Activated CD4-positive, alpha-beta T cell treated with anti-CD3 and anti-CD28 coated beads, Interleukin-2, amount 50 U/mL, for 16 hours (primary cell): ENCODE measurements around the gene TOGARAM2.
"Not testable (repeated sequence)": the region's sequence is repeated elsewhere in the genome, so short reads cannot be mapped to it uniquely, and the experiment has no call there.

Experiments used
- DNase-seq: peaks from one replicate; pipeline ENCODE4 v3.0.0-alpha.2; 2020

Gene TOGARAM2

DNA sequence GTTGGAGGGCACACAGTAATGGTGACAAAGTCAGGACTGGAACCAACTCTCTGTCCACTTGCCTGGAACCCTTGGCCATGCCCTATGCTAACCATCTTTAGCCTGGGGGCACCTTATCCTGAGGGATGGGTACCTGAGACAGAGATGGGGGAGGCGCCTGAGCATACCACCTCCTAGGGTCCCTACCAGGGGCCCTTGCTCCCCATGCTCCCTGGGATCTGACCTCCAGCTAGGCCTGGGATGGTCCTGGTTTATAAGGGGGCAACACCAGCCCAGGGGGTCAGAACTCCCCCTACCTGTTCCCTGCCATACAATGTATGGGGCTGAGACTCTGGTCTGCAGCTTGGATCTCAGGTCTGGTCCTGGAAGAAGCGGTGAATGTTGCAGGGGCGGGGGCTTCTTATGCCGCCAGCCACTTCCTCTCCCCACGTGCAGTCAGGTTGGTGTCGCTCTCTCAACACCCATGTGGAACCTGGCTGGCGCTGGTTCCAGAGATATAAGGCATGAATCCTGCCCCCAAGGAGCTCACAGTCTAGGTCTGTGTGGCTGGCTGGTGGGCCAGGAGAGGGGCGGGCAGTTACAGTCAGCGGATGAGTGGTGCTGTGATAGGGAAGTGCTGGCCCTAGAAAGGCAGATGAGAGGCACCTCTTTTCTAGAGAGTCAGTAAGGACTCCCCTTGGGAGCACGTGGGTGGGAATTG lies 3.8 kb upstream of the TOGARAM2 start:
- DNase-seq = no peak

DNA sequence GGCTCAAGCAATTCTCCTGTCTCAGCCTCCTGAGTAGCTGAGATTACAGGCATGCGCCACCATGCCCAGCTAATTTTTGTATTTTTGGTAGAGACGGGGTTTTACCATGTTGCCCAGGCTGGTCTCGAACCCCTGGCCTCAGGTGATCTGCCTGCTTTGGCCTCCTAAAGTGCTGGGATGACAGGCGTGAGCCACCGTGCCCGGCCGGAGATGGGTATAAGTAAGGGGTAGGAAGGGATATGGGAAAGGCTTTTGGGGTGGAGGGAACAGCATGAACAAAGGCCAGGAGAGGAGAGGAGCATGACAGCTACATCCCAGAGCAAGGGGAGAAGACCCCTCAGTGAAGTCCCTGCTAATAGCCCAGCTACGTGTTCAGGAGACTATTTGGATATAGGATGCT lies 3.1 kb upstream of the TOGARAM2 start:
- DNase-seq = not testable (repeated sequence)

GRCh38 chr2:28978606-28979005 lies 2.5 kb upstream of the TOGARAM2 start:
- no peak for DNase-seq

DNA sequence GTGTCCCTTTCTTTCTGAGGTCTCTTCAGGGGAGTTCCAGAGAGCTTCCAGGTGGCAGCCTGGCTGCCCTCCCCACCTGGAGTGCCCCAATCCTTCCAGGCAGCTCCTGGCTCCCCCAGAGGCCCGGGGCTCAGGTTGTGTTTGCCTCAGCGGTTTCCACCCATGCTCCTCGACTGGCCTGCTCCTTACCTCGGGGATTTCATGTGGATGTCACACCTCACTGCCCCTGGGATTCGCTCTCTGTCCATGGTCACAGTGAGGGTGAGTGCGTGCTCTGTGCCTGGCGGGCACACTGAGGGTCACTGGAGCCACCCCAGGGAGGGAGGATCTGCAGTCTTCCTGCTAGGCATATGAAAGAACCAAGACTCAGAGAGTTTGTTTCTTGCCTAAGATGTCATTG lies 2.1 kb upstream of the TOGARAM2 start:
- no peak for DNase-seq

- no peak for DNase-seq
Observed at GRCh38 chr2:28979576-28980366, 1.3 kb upstream of the TOGARAM2 start.

DNA sequence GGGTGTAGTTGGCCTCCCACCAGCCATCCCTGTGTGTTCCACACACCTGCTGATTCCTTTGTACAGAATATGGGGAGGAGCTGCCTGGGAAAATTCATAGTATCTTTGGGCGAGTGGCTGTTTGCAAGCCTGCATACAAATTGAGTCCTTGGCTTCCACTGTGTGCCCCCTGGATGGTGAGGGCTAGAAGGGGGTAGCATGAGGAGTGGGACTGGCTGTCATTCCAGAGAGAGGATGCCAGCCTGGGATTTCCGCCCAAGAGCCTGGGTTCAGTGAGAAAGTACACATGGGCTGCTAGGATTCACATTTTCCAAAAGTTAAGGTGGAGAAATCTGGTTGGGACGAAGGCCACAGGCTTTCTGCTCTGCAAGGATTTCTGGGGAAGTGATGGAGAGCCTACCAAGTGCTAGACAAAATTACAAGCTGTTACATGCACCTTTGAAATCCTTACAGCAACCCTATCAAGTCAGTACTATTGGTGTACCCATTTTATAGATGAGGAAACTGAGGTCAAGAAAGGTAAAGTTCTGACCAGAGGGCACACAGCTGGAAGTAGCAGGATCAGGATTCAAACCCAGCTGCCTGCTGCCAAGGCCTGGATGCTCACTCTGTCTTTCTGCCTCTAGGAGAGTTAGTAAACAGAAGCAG lies 606 bp upstream of the TOGARAM2 start:
- DNase-seq = no peak

DNA sequence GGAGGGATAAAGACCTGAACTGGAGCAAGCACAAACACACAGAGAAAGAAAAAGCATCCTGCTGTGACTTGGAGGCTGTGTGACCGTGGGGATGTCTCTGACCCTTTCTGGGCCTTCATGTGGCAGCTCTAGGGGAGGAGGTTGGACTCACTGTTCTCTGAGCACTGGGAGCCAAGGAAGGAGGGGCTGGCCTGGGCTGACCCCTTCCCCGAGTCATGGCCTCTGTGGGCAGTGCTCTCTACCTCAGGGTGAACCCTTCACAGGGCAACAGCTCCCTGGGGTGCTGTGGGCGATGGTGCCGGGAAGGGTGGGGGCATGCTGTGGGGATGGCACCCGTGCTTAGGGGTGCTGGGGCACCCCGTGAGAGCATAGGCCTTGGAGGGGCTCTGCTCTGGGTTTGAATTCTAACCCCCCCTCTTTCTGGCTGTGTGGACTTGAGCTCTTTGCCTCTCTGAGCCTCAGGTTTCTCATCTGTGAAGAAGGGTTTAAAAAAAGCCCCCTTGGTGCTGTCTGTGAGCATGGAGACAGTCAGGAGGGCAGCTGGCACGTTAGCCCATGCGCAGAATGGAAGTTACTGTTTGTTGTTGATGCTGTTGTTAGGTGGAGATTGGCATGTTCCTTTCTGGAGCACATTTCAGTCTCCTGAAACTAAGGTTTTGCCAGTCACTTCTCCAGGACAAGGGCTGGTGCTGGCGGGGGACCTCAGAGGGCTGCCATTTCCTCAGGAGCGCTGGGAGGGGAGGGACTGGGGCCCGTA lies 700 bp downstream of the TOGARAM2 start:
- DNase-seq = no peak

DNA sequence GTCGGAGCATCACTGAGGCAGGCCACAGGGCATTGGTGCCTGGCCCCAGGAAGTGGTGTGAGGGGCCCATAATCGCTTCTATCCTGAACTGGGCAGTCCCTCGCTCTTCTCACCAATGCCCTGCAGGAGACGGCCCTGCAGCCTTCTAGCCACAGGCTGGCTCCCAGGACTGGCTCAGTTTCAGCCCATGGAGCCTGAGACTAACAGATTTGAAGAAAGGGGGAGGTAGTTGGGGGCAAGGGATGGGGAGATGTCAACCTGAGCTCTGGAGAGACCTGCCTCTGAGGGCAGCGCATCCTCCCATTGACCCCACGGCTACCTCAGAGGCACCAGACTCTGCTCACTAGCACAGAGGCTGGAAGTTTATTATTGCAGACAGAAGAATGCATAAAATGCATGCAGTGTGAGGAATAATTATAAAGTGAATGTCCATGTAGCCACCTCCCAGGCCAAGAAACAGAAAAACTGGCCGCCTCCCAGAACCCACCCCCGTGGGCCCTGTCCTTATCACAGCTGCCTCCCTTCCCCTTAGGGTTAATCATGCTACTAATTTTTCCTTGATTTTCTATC lies 1.4 kb downstream of the TOGARAM2 start:
- no peak for DNase-seq

GRCh38 chr2:28986429-28986828 lies 5.3 kb downstream of the TOGARAM2 start:
- no peak for DNase-seq

GRCh38 chr2:28989973-28990372 lies 8.9 kb downstream of the TOGARAM2 start:
- no peak for DNase-seq

- no peak for DNase-seq
Observed at GRCh38 chr2:28990445-28990844, 9.3 kb downstream of the TOGARAM2 start.

DNA sequence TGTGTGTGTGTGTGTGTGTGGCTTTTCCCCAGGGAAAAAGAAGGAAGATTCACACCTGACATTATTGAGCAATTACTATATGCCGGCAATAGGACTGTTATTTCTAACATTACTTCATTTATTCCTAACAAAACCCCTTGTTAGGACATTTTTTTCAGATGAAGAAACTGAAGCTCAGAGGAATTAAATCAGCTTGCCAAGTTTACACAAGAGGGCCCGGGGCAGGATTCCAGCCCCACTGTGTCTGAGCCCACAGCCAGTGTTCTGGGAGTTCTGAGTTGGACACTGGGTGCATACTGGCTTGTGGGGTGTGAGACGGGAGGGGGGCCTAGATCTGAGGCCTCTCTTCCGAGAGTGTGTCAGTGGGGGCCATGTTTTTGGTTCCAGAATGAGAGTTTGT lies 9.9 kb downstream of the TOGARAM2 start:
- no peak for DNase-seq

- DNase-seq = no peak
Observed at GRCh38 chr2:28991460-28991859, 10.4 kb downstream of the TOGARAM2 start.

DNA sequence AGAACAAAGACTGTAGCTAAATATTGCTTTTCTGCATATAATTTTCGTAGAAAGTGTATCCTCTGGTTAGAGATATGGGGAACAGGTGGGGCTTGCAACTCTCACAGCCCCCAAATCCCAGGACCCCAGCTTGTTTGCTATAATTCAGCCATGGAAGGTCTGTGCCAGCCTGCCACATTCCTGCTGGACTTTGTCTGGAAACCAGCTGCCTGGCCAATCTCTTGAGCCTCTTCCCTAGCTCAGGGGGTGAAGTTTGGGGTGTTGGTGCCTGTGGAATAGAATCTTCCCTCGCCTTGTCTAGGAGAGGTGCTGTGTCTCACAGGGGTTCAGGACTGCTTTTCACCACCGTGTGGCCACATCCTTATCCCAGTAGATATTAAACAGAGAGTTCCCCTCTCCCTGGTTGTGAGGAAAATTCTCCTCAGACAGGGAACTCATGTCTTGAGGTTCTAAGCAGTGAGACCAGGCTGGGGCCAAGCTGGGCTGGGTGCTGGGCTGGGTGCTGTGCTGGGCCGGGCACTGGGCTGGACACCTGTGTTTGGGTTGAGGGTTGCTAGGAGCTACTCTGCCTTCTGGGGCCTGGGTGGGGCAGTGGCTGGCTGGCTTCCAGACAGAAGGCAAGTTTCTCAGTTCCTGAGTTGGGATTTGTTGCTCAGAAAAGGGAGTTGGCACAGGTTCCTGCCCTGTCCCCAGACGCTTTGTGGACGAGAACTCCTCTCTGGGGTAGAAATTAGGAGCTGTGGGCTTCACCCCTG lies 12.3 kb downstream of the TOGARAM2 start:
- DNase-seq = no peak

- no peak for DNase-seq
Observed at GRCh38 chr2:28994074-28994473, 13.0 kb downstream of the TOGARAM2 start.

DNA sequence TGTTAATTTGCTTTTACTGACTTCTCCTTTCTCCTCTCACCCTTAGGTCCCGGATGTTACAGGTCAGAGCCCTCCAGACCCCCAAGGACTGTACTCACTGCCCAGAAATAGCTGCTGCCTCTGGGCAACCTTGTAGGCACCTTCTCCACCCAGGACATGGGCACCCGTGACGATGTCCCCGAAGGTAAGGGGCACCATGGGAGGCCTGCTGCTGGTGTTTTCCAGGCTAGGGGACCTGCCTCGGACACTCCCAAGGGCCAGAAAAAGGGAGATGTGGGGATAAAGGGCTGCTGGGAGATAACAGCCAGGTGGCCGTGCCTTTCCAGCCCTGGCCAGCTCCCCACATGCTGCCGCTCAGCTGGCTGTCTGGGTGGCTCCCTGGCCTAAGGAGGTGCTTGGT lies 13.6 kb downstream of the TOGARAM2 start:
- no peak for DNase-seq

DNA sequence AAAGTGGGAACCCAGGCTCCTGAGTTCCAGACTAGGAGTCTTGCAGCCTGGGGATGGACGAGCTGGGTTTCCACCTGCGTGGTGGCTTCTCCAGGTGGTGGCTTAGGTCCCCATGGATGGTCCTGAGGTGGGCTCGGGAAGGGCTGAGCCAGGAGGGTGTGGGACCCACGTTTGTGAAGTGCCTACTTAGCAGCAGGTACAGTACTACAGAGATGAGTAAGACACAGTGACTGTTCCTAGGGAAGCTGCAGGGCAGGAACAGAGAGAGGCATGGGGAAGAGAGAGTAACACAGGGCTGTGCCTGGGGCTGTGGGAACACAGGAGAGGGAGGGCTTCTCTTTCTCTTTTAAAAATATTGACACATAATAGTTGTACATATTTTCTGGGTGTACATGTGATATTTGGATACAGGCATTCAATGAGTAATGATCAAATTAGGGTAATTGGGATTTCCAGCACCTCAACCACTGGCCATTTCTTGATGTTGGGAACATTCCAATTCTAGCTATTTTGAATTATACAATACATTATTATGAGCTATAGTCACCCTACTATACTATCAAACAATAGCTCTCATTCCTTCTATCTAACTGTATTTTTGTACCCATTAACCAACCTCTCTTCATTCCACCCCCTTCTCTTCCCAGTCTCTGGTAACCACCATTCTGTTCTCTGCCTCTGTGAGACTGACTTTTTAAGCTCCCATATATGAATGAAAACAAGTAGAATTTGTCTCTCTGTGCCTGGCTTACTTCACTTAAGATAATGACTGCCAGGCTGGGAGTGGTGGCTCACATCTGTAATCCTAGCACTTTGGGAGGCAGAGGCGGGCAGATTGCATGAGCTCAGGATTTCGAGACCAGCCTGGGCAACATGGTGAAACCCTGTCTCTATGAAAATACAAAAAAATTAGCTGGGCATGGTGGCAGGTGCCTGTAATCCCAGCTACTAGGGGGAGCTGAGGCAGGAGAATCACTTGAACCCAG lies 15.0 kb downstream of the TOGARAM2 start:
- DNase-seq = no peak

DNA sequence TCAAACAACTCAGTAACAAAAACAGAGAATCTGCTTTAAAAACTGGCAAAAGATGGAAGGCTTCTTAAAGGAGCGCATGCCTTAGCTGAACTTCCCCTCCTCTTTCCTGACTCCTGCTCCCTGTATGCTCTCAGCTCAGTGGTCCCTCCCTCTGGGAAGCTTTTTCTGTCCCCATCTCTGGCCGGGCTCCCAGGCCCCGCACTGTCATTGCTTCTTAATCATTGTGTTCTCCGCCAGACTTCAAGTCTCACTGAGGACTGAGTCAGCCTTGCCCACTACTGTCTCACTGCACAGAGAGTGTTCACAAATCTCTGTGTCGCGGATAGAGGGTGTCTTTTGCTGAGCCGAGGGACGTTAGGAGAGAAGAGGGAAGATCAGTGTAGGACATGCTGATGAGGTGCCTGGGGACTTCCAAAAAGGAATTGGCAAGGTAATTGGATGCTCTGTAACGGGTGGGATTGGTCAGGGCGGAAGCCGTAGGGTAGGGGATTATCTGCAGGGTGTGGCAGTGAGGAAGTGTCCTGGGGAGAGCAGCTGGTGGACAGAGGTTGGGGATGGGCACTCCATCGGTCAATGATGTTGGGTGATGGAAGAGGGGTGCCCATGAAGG lies 16.2 kb downstream of the TOGARAM2 start:
- no peak for DNase-seq

DNA sequence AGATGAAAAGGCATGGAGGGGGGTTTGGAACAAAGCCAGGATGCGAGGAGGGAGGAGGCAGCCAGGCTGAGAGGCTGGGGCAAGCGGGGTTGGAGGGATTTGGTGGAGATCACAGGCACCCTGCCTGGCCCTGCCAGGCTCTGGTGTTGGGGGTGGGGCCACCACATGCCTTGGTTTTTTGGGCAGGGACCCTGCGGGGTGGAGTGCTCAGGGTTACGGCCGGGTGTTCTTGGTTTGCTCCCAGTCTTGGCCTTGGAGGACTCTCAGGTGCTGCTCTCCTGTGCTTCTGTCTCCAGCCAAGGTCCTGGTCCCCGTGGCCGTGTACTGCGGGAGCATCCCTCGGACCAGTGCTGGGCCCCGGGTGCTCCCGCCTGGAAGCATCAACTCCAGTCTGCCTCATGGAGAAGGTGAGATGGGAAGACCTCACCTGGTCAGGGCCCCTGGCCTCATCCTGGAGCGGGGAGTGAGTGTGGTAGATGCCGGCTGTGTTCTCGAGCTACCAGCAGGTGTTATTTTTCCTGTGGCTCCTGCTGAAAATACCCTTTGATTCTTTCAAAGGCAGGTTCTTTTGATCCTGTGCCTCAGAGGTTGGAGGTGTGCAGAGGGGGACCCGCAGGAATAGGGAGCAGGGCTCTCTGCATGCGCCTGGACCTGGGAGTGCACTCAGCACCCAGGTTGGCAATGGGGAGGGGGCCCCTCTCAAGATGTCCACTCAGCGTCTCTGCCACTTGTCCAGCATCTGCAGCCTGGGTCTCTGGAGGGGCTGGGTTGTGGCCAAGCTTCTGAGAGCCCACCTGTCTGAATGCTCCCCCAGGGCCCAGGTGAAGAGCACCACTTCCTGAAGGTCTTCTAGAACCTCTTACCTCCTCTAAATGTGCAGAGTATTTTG lies 17.0 kb downstream of the TOGARAM2 start:
- no peak for DNase-seq
